Stimulated activated CD8-positive, alpha-beta memory T cell treated with anti-CD3 and anti-CD28 coated beads, Interleukin-12 subunit alpha, Interleukin-12 subunit beta, amount 100 ng/mL, for 1 hour (primary cell): Measurements from ENCODE around the gene MARCHF6.
"Not testable (repeated sequence)": the region's sequence is repeated elsewhere in the genome, so short reads cannot be mapped to it uniquely, and the experiment has no call there.

Experiments used
- DNase-seq: peaks from one replicate; pipeline ENCODE4 v3.0.0-alpha.2; 2020; ENCODE audit warnings: low read depth

The MARCHF6 gene

GRCh38 chr5:10324518-10325370, 28.8 kb upstream of the MARCHF6 start:
- no peak for DNase-seq

- DNase-seq, result no peak
These were observed 25.2 kb upstream of the MARCHF6 start for GRCh38 chr5:10328323-10328722.

GRCh38 chr5:10329446-10329819, 24.1 kb upstream of the MARCHF6 start:
- no peak for DNase-seq

GRCh38 chr5:10329820-10330481, 23.5 kb upstream of the MARCHF6 start:
- DNase-seq, result no peak

- DNase-seq, result no peak
These were observed 22.8 kb upstream of the MARCHF6 start for GRCh38 chr5:10330511-10331230.

GRCh38 chr5:10331341-10331796, 22.1 kb upstream of the MARCHF6 start:
- no peak for DNase-seq

- no peak for DNase-seq
These were observed 21.2 kb upstream of the MARCHF6 start for GRCh38 chr5:10332301-10332700.

GRCh38 chr5:10333154-10334006, 20.1 kb upstream of the MARCHF6 start:
- DNase-seq, result no peak

- DNase-seq, result no peak
These were observed 18.7 kb upstream of the MARCHF6 start for GRCh38 chr5:10334831-10335230.

- DNase-seq, result no peak
These were observed 17.6 kb upstream of the MARCHF6 start for GRCh38 chr5:10335711-10336470.

GRCh38 chr5:10337107-10337506, 16.4 kb upstream of the MARCHF6 start:
- DNase-seq, result no peak

- DNase-seq, result no peak
These were observed 15.5 kb upstream of the MARCHF6 start for GRCh38 chr5:10337986-10338385.

GRCh38 chr5:10338686-10339057, 14.8 kb upstream of the MARCHF6 start:
- DNase-seq, result no peak

- DNase-seq, result no peak
These were observed 14.3 kb upstream of the MARCHF6 start for GRCh38 chr5:10339058-10339811.

- no peak for DNase-seq
These were observed 13.5 kb upstream of the MARCHF6 start for GRCh38 chr5:10339958-10340357.

- DNase-seq, result no peak
These were observed 10.0 kb upstream of the MARCHF6 start for GRCh38 chr5:10343486-10343885.

- DNase-seq, result not testable (repeated sequence)
These were observed 8.9 kb upstream of the MARCHF6 start for GRCh38 chr5:10344461-10345106.

- no peak for DNase-seq
These were observed 5.2 kb upstream of the MARCHF6 start for GRCh38 chr5:10348258-10348657.

- DNase-seq, result no peak
These were observed 2.1 kb upstream of the MARCHF6 start for GRCh38 chr5:10351199-10351905.
